ENCODE data around the gene SMCR8.

DNA sequence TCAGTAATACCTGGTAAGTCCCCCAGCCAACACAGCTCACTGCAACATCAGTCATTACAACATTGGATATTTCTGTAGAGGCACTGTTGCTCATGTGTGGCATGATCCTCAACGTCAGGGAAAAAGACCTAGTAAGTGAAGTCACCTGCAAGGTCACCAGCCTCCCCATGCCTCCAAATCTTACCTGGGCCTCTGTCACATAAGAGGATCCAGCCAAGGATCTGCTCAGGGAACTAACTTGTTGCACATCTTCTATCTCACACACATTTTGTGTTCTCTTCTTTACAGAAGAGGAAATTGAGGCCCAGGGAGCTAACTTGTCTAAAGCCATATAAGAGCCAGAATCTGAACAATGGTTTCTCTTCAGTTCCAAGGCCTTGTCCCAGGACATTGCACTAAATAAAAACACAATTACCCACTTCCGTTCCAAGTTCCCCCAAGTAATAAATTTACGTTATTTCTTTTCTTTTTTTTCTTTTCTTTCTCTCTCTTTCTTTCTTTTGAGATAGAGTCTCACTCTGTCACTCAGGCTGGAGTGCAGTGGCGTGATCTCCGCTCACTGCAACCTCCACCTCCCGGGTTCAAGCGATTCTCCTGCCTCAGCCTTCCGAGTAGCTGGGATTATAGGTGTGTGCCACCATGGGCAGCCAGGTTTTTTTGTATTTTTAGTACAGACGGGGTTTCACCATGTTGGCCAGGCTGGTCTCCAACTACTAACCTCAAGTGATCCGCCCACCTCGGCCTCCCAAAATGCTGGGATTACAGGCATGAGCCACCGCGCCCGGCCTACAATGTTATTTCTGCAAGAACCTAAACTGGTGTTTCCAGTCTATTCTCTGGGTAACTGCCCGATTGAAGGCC lies 47.0 kb downstream of the SMCR8 start:
- TF ChIP-seq POLR2AphosphoS5 (IDR thresholded peaks at IDR 0.05; ENCODE audit: low read depth, low read length) (no peak), TAF1 (IDR thresholded peaks at IDR 0.05; ENCODE audit: borderline replicate concordance, low read depth, low read length) (no peak), POLR2A (IDR thresholded peaks at IDR 0.05; ENCODE audit: low read depth, low read length) (no peak)

Data from GM12892 (cell line).